Measurements from ENCODE around the gene LCORL.
"Not testable (repeated sequence)": the region's sequence is repeated elsewhere in the genome, so short reads cannot be mapped to it uniquely, and the experiment has no call there.

LCORL gene

DNA sequence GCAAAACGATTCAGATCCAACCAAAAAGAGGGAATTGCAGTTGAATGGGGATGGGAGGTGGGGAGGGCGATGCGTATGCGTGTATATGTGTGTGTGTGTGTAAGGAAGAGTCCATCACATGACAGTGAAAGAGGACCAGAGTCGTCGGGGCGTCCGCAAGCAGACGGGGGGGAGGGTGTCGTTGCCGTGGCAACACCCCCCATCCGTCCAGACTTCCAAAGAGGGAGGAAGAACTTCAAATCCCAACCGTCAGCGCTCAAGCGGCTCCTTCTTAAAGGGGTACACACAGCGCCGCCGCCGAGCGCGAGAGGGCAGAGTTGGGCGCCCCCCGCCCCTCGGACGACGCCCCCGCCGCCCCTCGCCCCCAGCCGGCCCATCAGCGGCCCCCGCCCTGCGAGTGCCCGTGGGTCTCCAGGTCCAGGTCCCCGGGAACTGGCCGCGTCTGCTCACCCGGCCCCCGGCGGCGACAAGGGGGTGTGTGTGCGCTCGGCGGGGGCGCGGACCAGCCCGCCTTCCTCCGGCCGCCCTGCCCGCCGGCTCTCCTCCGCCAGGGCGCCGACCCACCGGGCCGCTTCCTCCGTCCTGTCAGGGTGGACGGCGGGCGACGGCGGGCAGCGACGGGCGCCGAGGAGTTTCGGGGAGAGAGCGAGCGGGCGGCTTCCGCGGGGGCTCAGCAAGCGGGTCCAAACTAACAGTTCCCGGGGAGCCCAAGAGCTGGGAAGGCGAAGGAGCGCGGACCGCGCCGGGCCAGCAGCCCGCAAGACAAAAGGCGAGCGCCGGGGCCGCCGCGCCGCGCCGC lies 685 bp downstream of the LCORL start:
- CTCF ChIA-PET: interaction anchor here (0.5 kb wide), 1 partner anchor 136 kb away, joined by 3 read pairs; no protein-coding TSS in a partner anchor

DNA sequence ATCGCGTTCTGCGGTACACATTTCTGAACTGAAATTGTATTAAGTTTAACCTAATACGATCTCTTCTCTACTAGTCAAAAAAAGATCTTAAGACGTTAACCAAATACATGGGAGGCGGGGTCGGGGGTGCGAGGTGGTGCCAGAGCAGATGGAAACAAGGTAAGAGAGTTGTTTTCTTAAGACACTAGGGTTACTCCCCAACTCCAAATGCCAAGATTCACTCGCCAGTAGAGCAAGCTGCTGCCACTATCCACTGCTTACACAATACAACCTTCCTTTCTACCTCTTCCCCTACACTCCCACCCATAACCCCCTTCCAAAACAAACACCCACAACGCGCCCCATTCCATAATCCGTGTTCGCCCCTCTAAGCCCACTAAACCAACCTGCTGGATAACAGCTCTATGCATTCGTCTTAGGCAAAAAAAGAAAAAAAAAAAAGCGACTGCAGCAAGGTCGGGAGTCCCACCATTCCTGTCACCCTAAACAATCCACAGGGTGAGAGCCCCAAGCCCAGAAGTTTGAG lies 1.3 kb downstream of the LCORL start:
- ChIA-PET CTCF (interaction anchor here (0.5 to 0.6 kb wide), 2 partner anchors 135 to 182 kb away, joined by 3 read pairs; no protein-coding TSS in a partner anchor), POLR2A (ENCODE audit: low non-redundant PET) (no interaction called here)
- H3K27ac ChIP-seq: peak overlapping the region; percentile 96
- DNase-seq (ENCODE audit: low spot score): no peak
- TF ChIP-seq, protein P1, sequence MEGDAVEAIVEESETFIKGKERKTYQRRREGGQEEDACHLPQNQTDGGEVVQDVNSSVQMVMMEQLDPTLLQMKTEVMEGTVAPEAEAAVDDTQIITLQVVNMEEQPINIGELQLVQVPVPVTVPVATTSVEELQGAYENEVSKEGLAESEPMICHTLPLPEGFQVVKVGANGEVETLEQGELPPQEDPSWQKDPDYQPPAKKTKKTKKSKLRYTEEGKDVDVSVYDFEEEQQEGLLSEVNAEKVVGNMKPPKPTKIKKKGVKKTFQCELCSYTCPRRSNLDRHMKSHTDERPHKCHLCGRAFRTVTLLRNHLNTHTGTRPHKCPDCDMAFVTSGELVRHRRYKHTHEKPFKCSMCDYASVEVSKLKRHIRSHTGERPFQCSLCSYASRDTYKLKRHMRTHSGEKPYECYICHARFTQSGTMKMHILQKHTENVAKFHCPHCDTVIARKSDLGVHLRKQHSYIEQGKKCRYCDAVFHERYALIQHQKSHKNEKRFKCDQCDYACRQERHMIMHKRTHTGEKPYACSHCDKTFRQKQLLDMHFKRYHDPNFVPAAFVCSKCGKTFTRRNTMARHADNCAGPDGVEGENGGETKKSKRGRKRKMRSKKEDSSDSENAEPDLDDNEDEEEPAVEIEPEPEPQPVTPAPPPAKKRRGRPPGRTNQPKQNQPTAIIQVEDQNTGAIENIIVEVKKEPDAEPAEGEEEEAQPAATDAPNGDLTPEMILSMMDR (conservative IDR thresholded peaks at IDR 0.05; ENCODE audit: low read depth): no peak

More for the DNA sequence above, 685 bp downstream of the LCORL start:
- TF ChIP-seq, protein P1 (conservative IDR thresholded peaks at IDR 0.05; ENCODE audit: low read depth): no peak
- DNase-seq (ENCODE audit: low spot score): peak; percentile 59
- H3K27ac ChIP-seq: peak overlapping the region; percentile 96
- POLR2A ChIA-PET (ENCODE audit: low non-redundant PET): no interaction called here

DNA sequence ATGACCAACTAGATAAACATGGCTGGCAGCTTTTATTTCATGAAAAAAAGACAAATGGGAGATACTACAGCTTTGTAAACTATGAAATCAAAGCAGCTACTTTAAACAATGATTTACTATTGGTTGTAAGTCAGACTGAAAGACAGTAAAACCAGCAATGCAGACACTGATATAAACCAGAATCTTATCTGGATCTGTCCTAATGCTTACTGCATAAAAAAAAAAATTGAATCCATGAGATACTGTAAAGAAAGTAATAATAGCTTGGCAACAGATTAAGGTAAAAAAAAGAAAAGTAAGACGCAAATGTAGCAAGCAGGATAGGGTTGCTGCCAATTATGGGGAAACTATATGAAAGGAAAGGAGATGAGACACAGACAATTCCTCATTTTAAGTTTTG lies 7.3 kb downstream of the LCORL start:
- no peak for DNase-seq (ENCODE audit: low spot score)
- ChIA-PET POLR2A (ENCODE audit: low non-redundant PET) (no interaction called here), CTCF (no interaction called here)
- TF ChIP-seq, protein P1 (conservative IDR thresholded peaks at IDR 0.05; ENCODE audit: low read depth): no peak
- no peak overlapping the region for H3K27ac ChIP-seq

GRCh38 chr4:18012807-18013462 lies 8.6 kb downstream of the LCORL start:
- POLR2A ChIA-PET (ENCODE audit: low non-redundant PET): no interaction called here
- DNase-seq (ENCODE audit: low spot score): no peak
- CTCF ChIA-PET: no interaction called here
- TF ChIP-seq, protein P1 (conservative IDR thresholded peaks at IDR 0.05; ENCODE audit: low read depth): no peak
- no peak overlapping the region for H3K27ac ChIP-seq

- CTCF ChIA-PET: no interaction called here
- POLR2A ChIA-PET (ENCODE audit: low non-redundant PET): no interaction called here
- no peak for DNase-seq (ENCODE audit: low spot score)
- no peak overlapping the region for H3K27ac ChIP-seq
- TF ChIP-seq, protein P1 (conservative IDR thresholded peaks at IDR 0.05; ENCODE audit: low read depth): no peak
Observed at GRCh38 chr4:18012134-18012806, 9.3 kb downstream of the LCORL start.

DNA sequence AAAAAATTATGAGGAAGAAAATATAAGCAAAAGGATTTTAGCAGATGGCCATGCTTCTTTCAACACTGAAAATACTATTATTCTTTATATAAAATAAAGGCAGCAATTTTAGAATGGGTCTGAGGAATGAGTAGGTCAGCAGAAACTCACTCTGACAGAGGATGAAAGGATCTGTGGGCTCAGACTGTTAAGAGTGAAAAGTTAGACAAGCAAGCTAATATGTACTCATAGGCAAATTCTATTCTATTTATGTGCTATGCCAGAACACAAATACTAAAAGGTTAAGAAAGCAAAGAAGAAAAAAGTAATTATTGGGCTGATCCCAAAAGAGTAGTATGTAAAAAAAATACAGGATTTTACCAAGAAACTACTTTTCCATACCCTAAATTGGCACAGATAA lies 13.9 kb downstream of the LCORL start:
- TF ChIP-seq, protein P1 (conservative IDR thresholded peaks at IDR 0.05; ENCODE audit: low read depth): no peak
- POLR2A ChIA-PET (ENCODE audit: low non-redundant PET): no interaction called here
- no peak for DNase-seq (ENCODE audit: low spot score)
- CTCF ChIA-PET: no interaction called here
- H3K27ac ChIP-seq: no peak overlapping the region

DNA sequence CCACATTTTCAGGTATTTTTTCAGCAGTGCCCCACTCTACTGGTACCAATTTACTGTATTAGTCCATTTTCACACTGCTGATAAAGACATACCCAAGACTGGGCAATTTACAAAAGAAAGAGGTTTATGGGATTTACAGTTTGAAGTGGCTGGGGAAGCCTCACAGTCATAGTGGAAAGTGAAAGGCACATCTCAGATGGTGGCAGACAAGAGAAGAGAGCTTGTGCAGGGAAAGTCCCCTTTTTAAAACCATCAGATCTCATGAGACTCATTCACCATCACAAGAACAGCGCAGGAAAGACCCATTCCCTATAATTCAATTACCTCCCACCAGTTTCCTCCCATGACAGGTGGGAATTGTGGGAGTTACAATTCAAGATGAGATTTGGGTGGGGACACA lies 15.1 kb downstream of the LCORL start:
- POLR2A ChIA-PET (ENCODE audit: low non-redundant PET); DNase-seq (ENCODE audit: low spot score); CTCF ChIA-PET; H3K27ac ChIP-seq: not testable (repeated sequence)

Measured in RWPE1 (cell line).